GM19025 (cell line): ENCODE results near the gene TUT1.
A peak's percentile ranks its signal among the peaks of the same experiment; 100 is the strongest.
"Not testable (repeated sequence)": the region's sequence is repeated elsewhere in the genome, so short reads cannot be mapped to it uniquely, and the experiment has no call there.

ENCODE experiments used
- ATAC-seq: cut with Tn5 transposase; IDR thresholded peaks from one replicate; pipeline ENCODE4 v1.9.1; 2021; ENCODE audit warnings: mild to moderate bottlenecking, low read depth, moderate library complexity; ENCODE audit not compliant: unreplicated experiment

TUT1 gene

DNA sequence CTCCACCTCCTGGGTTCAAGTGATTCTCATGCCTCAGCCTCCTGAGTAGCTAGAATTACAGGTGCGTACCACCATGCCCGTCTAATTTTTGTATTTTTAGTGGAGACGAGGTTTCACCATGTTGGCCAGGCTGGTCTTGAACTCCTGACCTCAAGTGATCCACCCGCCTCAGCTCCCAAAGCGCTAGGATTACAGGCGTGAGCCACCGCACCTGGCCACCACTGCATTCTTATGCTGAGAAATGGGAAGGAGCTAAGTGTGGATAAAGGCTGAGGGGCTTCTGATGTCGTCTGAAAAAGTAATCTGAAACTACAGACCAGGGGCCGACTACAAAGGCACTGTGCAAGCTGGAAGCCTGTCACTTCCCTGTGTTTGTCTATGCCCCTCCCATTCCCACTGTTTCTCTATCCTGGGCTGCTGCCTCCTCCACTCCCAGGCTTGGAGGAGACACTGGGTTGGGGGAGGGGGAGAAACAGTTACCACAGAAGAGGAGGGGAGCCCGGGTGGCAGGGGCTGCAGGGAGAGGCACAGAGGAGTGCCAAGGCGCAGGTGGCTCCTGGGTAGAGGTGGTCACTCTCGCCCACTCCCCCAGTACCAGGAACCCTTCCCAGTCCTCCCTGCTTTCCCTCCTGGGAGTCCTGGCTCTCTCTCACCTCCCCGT, 13.3 kb upstream of the TUT1 start:
- no peak for ATAC-seq

GRCh38 chr11:62603776-62604299, 12.5 kb upstream of the TUT1 start:
- ATAC-seq: no peak

- no peak for ATAC-seq
Measured at GRCh38 chr11:62603072-62603408, 11.7 kb upstream of the TUT1 start.

DNA sequence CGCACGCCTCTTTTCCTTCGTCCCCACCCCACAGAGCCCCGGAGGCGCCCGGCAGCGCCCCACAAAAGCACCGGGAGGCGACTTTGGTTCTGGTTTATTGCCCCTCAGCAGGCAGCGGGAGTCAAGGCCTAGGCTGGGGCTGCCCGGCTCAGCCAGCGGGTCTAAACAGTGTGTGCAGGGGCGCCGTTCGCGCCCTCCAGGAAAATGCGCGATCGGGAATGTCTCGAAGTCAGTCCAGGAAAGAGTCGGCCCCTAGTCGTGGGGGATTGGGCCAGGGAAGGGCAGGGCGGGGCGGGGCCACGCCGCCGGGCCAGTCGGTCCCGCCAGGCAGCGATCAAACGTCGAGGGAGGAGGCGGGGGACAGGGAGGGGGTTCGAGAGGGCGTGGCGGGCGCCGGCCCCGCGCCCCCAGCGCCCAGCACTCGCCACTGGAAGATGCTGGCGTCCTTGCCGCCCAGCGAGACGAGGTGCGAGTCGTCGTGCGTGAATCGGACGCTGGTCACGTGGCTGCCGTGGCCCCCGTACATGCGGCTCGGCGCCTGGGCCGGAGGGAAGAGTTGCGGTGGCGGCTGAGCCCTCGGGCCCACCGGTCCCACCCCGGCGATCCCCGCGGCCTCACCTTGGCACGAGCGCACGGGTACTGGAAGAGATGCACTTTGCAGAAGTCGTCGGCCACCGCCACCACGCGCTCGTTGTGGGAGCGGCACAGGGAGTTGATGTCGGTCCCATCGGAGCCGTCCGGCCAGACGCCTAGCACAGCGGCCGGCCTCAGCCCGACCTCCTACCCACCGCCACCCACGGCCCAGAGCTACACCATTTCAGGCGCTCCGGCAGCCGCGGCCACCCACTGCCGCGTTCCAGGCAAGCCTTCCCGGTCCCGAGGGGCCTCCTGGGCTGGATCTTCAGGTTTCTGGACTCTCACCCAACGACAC, 11.1 kb upstream of the TUT1 start:
- no peak for ATAC-seq

DNA sequence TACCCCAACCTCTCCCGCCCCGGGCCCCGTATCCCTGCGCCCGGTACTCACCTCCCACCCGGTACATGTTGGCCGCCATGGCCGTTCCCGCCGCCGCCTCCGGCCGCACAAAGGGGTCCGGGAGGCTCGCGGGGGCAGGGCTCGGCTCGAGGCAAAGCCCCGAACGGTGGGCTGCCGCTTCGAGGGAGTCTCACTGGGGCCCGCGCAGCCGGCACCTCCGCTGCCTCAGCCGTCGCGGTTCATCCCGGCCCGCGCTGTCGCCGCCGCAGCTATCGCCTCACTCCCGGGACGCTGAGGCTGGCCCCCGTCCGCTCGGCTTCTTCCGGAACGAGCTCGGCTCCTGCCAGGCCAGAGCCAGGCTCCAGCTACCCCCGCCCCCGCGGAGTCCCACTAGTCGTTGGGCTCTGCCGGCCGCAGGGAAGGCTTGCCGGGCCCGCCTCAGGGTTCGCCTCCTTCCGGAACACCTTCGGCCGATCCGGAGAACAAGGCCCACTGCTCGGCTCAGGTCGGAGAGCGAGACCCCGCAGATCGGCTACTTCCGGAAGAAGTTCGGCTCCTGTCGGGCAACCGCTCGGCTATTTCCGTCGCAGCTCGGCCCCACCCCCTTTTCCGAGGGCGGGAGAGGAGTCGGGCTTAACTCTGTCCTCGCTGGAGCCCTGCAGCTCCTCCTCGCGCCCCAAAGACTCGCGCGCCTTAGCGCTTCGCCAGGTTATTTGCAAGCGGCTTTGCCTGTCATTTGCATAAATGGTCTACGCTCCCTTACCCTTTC, 10.2 kb upstream of the TUT1 start, which contains the start of gene MTA2:
Gene MTA2 (minus strand): TSS at position 494 of the 769 bp plus-strand sequence. CDS start 415 bp downstream, at position 79.
- ATAC-seq: peak; percentile 66

- no peak for ATAC-seq
Measured at GRCh38 chr11:62601122-62601371, 9.7 kb upstream of the TUT1 start.

DNA sequence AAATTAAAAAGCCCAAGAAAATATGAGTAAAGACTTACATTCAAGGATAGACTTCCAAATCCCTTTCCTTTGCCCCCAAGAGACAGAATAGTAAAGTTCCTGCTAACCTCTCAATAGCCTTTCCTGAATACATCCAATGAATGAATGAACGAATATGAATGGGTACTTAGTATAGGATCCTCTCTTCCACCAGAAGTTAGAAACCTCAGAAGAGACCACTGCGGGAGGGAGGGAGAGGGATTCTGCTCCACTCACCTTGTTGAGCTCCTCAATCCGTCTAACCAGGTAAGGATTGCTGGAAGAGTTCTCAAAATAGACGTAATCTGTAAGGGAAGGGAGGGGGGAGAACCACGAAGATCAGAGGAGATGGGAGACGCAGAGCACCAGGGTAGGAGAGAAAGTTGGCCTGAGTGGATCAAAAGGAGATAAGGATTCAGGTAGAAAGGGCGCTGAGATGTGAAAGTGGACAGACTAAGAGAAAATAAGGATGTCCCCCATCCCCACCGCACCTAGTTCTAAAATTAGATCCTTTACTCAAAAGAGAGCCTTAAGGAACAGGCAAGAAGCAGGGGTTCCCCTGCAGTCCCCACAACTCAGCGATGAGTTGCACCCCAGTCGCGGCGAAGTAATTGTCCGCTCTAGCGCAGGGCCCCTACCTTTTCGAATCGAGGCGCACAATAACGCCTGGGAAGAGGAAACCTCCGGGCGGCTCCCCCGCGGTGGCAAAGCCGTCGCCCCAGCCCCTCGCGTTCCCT, 9.2 kb upstream of the TUT1 start:
- ATAC-seq: no peak

GRCh38 chr11:62599901-62600300, 8.6 kb upstream of the TUT1 start:
- no peak for ATAC-seq

DNA sequence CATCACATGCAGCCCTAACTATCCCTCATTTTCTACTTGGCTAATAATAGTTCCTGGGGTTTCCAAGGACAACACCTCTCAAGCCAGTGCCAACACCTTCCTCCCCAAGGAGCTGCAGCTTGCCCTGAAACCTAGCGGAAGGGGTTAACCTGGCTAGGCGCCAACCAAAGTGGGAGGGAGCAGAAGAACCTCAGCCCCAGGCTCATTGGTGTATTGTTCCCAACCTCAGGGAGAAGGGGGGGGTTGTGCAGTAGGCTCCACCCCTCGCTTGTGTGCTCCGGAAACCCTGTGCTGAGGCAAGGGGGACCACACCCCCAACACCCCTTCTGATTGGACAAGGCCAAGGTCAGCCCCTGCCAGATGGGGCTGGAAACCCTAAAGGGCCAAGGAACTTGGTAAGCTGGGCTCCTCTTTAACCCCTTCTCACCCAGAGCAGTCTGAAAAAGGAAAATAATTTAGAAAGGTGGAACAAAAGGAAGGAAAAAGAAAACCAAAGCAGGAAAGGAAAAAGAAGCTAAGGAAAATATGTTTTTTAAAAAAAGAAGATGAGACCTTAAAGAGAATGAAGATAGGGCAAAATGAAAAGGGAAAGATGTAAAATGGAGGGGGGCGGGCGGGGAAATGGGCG, 7.9 kb upstream of the TUT1 start:
- peak; percentile 40 for ATAC-seq

DNA sequence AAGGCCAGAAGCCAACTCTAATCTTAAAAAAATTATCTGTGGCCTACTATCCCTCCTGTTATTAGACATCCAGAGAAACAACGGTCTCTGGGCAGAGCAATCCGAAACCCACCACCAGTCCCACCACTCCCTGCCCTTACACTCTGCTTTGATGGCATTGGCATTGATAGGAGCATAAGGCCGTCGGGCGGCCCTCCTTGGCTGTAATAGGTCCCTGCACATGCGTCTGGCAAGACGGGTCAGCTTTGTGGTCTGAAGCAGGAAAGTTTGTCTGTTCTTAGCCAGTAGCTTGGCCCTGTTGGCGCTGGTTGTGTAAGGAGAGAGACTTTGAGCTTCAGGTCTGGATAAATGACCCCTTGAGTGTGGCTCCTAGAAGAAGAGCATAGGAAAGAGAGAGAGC, 3.8 kb upstream of the TUT1 start:
- ATAC-seq: no peak

DNA sequence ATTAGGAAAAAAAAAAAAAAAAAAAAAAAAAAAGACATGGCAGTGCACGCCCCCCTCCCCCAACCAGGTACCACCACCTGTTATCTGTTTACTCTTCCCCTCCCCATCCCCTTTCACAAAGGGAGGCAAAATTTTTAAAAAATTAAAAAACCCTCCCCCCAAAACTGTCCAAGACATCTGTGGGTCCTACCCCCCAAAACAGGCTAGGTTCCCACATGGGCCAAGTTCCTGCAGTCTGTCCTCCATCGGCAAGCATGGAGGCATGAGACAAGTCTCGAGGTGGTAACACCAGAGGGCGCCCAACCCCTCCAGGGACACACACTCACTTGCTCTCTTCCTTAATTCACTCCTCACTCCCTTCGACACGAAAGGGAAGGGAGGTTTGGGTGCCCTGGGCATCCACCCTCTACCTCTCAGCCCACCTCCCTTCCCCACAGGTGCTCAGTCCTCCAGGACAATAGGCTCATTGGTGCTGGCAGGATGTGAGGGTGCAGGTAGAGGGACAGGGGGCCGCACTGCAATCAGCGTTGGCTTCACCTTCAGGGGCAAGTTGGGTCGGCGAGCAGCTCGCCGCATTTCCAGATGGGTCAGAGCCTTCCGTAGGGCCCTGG, 2.2 kb upstream of the TUT1 start:
- no peak for ATAC-seq

DNA sequence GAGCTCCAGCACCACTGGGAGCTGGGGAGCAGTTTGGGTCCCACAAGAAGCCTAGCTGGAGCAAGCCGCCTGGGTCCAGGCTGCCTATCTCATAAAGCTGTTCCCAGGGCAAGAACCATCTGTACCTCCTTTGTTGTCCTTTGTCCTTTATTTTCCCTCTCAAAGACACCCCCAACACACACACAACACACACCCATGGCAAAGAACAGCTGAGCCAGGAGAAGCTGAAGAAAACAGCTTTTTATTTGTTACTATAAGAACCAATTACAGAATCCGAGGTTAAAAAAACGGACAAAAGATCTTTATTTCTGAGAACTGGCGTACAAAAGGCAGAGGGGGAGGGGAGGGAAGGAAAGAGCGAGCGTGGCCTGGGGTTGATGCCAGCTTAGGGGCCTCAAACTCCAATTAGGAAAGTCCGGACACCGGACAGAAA, 1.7 kb upstream of the TUT1 start:
- ATAC-seq: no peak

DNA sequence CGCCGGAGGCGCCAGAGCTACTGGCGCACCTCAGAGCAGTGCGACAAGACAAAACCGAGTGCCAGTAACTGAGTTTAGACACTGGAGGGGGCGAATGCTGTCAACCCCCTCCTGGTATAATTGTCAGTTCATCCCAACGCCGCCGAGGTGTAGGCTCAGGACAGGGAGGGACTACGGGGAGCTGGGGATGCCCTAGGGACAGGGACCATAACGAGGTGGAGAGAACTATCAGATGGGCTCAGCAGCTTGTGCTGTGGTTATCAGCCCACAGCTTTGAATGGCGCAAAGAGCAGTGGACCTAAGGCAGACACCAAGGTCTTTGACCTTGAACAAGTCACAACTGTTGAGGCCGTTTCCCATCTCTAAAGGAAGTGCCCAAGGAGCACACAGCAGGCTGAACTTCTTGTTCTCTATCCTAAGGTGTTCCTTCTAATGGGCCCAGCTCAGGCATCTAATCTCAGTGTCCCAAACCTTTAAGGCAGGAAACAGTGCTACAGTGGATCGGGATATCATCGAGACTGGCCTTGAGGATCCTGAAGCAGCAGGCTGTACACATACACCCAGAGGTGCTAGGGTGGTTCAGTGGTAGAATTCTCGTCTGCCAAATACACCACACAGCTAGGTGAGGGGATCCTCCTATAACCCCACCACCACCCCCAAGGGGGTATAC, 958 bp upstream of the TUT1 start:
- no peak for ATAC-seq

DNA sequence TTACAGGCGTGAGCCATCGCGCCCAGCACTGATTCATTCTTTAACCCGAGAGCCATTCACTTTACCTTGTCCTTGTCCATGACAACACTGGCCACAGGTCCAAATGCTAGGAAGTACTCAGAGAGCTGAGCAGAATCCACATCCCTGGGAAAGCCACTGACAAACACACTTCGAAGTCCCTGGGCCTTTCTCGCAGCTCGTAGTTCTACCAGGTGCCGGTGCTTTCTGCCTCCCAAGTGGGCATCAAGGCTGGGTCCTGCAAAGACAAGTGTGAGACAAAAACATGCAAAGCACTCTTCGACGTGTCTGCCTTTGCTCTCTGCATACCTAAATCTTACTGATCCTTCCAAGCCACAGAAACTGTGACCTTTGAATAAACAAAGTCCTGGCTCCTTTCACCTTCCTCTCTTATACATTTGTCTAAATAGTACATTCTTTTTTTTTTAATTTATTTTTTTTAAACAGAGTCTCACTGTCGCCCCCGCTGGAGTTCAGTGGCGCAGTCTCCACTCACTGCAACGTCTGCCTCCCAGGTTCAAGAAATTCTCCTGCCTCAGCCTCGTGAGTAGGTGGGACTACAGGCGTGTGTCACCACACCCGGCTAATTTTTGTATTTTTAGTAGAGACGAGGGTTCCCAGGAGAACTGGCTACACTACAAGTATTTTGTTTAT, 2.2 kb downstream of the TUT1 start:
- no peak for ATAC-seq

DNA sequence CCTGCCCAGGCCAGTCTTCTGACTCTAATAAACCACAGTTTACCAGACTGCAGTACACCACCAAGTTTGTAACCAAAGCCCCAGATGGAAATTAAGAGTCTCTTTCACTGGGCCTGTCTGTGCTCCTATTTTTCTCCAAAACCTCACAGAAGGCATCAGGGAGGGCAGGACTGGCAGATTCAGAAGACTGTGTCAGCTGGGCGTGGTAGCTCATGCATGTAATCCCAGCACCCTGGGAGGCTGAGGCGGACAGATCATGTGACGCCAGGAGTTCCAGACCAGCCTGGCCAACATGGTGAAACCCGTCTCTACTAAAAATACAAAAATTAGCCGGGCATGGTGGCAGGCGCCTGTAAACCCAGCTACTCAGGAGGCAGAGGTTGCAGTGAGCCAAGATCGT, 6.0 kb downstream of the TUT1 start:
- ATAC-seq: not testable (repeated sequence)

DNA sequence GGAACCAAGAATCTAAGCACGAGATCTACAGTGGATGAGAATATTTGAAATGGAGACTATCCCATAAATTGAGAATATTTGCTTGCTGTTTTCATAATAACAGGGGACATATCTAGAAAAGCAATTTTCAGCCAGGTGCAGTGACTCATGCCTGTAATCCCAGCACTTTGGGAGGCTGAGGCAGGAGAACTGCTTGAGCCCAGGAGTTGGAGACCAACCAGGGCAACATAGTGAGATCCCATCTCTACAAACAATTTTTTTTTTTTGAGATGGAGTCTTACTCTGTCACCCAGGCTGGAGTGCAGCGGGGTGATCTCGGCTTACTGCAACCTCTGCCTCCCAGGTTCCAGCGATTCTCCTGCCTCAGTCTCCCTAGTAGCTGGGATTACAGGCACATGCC, 9.6 kb downstream of the TUT1 start:
- ATAC-seq: not testable (repeated sequence)

DNA sequence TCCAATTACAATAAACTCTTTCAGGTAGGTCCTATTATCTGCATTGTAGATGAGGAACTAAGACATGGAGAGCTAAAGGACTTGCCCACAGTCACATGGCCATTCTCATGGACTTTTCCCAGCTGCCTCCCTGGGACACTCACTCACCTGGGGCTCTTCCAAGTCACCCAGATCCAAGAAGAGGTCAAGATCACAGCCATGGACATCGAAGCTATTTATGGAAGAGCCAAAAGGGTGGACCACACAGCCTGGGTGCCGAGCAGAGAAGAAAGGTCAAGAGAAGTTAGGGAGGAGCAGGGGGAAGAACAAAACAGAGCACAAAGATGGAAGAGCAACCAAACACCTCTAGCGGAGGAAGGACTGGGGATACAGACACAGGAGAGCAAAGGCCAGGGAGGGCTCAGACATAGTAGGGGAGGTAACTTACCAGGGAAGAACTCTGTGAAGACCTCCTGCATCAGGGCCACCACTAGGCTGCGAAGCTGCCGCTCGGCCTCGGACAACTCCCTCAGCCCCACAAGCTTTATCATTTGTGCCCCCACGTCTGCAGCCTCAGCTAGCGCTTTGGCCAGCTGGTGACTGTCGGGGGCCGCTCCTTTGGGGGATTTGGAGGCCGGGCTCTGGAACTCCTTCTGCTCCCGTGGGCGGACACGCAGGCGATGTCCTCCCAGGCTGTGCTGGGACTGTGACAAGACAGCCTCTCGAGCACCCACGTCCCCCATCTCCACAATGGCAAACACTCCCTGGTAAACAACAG, 10.2 kb downstream of the TUT1 start:
- no peak for ATAC-seq

- no peak for ATAC-seq
Measured at GRCh38 chr11:62579252-62579651, 12.1 kb downstream of the TUT1 start.
